GM20431 (cell line): ENCODE results near the gene DLK1.

Experiments used
- in situ Hi-C: fragments of 300-500 bp; cut with MseI, MboI; formaldehyde crosslinking; loops from one replicate; pipeline ENCODE4 v1.15.0; 2020; ENCODE audit warnings: low sequenced_read_pairs; ENCODE audit not compliant: unreplicated experiment

DLK1 gene

DNA sequence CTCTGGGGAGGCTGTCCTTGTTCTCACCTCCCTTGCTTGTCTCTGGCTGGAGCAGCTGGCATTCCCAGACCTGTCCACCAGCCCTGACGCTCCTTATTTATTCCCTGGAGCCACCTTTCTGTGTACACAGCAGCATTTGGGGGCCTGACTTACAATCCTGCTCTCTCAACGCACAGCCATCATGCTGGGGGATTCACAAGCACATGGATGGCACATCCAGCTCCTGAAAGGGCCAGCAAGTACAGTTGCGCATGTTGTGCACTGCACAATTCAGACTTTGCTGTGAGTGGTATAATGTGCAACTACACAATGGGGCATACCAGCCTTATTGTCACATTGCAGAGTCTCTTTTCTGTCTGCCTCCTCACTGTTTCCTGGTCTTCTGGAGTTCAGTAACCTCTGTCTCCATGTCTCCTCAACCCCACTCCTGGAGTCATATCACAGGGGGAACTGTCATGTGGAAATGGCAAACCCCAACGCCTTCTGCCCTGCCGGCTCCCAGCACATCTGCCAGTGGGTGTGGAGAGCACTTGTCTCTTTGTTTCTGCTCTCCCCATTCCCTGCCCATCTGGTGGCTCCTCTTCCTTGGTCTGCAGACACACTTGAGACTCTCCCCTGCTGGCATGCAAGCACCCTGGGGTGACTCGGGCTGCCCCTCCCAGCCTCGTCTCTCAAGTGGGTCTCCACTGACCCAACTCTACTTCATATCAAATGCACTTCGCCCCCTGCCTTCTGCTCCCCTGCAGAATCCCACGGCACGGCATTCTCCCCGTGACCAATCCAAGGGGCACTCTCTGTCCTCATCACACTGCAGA, 58.0 kb downstream of the DLK1 start:
- in situ Hi-C loops = no loop called here

DNA sequence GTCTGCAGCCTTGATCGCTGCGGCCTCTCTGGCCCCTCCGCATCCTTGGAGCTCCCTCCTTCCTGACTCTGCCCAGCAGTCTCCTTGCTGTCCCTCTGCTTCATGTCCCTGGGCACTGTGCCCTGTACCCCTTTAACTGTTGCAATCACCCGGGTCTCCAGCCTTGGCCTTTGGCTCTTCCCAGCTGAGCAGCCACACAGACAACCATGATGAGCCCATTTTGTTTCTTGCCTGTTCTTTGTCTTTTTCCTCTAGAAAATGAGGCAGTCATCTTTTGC, 58.6 kb downstream of the DLK1 start:
- in situ Hi-C loops = no loop called here

DNA sequence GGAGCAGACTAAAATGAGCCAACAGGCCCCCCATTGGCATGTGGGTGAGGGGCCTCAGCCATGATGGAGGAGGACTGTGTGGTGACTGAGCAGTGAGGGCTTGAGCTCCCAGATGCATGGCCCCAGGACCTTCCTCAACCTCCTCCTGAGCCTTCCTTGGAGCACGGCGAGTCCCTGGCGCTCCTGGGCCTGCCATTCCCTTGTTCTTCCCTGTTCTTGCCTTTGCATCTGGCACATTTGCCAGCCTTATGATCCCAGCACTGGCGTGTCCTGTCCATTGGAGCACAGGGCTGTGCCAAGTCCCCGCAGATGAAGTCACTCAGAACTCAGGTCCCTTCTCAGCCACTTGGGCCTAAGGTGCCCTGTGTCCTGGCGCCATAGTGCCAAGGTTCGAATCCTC, 58.9 kb downstream of the DLK1 start:
- in situ Hi-C loops = no loop called here

DNA sequence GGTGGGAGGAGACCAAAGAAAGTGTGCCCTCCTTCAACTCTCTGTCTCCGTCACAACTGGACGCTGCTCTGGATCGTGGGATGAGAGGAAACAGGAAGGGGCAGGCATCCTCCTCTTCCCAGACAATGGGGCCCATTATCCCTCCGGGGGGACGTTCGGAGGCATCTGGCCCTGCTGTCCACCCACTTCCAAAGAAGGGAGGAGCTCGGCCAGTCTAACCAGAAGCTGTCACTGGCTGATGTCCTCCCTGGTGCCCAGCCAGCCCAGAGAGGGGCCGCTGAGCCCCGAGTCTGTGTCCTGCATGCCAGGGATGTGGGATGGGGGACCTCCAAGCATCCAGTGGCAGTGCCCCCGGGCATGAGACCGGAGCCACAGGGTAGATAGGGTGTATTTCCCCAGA, 59.4 kb downstream of the DLK1 start:
- in situ Hi-C loops = no loop called here

DNA sequence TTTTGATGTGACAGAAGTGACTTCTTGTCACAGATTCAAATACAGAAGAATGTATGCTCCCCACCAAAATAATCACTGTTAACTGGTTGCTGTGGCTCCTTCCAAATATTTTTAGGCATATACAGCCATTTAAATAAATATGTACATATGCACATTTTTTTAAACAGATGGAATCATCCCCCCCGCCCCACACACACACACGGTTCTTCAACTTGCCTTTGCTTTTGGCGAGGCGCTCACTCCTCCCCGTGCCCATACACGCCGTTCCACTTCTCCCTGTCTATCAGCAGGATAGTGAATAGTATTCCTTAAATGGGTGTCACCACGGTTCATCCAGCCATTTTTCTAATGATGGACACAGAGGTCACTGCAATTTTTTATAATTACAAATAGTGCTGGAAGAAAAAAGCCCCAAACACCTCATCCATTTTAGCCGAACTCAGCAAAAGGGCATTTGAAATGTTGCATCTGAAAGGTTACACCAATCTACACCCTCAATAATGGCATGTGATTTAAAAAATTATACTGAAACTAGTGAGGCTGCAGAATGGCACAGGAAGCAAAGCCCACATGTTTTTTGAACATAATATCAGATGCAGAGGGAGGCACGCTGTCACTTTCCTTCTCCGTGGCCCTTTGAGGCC, 60.0 kb downstream of the DLK1 start:
- in situ Hi-C loops = no loop called here

DNA sequence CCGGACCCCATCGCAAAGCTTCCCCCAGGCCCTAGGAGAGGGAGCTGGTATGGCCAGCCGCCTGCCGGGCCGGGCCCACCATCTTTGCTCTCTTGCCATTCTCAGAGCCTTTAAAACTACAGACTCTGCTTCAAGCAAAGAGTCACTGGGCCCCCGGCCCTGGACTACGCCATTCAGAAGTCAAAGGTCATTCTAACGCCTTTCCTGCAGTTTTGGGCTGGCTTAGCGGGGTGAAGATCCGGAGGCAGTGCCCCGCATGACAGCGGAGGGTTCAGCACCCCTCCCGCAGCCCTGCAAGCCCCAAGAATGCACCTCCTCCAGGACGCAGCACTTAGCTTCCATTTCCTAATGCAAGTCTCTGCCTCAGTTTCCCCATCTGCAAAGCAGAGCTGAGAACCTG, 61.0 kb downstream of the DLK1 start:
- in situ Hi-C loops = no loop called here
